Measurements from ENCODE around the gene SRRM3.

DNA sequence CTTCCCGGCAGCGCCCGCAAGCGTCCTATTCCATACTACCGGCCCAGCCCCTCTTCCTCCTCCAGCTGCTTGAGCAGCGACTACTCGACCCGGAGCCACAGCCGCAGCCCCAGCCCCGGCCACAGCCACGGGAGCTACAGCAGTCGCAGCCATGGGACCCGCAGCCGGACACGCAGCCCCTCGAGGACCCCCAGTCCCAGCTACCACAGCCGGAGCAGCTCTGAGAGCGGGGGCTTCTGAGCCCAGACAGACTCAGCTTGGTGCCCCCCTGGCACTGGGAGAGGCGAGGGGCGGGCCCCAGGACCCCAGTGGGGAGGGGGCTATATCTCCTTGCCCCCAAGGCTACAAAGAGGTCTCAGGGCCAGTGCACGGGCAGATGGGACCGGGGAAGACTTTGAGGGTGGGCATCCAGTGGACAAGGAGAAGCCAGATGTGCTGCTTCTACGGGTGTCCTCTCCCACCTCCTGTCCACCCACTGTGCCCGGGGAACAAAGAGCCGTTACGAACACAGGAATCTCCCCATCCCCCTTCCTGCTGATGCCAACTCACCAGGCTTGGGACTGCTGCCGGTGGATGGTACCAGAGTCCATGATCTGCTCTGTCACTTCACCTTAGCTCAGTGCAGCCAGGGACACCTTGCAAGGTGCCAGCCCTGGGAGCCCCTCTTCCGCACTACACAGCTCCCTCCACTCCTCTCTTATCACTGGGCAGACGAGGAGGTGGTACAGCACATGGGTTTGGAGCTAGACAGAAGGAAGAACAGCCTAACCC lies 84.1 kb downstream of the SRRM3 start:
- TF ChIP-seq FOXK2 (conservative IDR thresholded peaks at IDR 0.05 in 1 of 2, IDR thresholded peaks at IDR 0.05 in 1 of 2; ENCODE audit: low read depth in 2 of 2) (no peak), SP2 (IDR thresholded peaks at IDR 0.05; ENCODE audit: extremely low read depth, low read depth, low read length, poor library complexity, severe bottlenecking) (no peak), HIVEP1 (CRISPR knock-in tag; IDR thresholded peaks at IDR 0.05) (no peak), HNRNPLL (IDR thresholded peaks at IDR 0.05; ENCODE audit: low read depth, low read length, poor library complexity, severe bottlenecking) (no peak), ZNF253 (CRISPR knock-in tag; conservative IDR thresholded peaks at IDR 0.05) (no peak), EP300 (IDR thresholded peaks at IDR 0.05; ENCODE audit: low read length) (no peak), HNRNPUL1 (IDR thresholded peaks at IDR 0.05; ENCODE audit: low read length) (no peak), ZNF589 (CRISPR knock-in tag; IDR thresholded peaks at IDR 0.05; ENCODE audit: low read depth) (no peak), PRMT5 (CRISPR knock-in tag; IDR thresholded peaks at IDR 0.05) (no peak), ZNF583 (CRISPR knock-in tag; IDR thresholded peaks at IDR 0.05) (no peak)
- TF ChIP-seq, protein P1, sequence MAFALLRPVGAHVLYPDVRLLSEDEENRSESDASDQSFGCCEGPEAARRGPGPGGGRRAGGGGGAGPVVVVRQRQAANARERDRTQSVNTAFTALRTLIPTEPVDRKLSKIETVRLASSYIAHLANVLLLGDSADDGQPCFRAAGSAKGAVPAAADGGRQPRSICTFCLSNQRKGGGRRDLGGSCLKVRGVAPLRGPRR (CRISPR knock-in tag; IDR thresholded peaks at IDR 0.05) = no peak
- TF ChIP-seq, protein P2, sequence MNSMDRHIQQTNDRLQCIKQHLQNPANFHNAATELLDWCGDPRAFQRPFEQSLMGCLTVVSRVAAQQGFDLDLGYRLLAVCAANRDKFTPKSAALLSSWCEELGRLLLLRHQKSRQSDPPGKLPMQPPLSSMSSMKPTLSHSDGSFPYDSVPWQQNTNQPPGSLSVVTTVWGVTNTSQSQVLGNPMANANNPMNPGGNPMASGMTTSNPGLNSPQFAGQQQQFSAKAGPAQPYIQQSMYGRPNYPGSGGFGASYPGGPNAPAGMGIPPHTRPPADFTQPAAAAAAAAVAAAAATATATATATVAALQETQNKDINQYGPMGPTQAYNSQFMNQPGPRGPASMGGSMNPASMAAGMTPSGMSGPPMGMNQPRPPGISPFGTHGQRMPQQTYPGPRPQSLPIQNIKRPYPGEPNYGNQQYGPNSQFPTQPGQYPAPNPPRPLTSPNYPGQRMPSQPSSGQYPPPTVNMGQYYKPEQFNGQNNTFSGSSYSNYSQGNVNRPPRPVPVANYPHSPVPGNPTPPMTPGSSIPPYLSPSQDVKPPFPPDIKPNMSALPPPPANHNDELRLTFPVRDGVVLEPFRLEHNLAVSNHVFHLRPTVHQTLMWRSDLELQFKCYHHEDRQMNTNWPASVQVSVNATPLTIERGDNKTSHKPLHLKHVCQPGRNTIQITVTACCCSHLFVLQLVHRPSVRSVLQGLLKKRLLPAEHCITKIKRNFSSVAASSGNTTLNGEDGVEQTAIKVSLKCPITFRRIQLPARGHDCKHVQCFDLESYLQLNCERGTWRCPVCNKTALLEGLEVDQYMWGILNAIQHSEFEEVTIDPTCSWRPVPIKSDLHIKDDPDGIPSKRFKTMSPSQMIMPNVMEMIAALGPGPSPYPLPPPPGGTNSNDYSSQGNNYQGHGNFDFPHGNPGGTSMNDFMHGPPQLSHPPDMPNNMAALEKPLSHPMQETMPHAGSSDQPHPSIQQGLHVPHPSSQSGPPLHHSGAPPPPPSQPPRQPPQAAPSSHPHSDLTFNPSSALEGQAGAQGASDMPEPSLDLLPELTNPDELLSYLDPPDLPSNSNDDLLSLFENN (IDR thresholded peaks at IDR 0.05; ENCODE audit: low read depth in 2 of 2, low read length in 2 of 2) = no peak
- TF ChIP-seq, protein P3, sequence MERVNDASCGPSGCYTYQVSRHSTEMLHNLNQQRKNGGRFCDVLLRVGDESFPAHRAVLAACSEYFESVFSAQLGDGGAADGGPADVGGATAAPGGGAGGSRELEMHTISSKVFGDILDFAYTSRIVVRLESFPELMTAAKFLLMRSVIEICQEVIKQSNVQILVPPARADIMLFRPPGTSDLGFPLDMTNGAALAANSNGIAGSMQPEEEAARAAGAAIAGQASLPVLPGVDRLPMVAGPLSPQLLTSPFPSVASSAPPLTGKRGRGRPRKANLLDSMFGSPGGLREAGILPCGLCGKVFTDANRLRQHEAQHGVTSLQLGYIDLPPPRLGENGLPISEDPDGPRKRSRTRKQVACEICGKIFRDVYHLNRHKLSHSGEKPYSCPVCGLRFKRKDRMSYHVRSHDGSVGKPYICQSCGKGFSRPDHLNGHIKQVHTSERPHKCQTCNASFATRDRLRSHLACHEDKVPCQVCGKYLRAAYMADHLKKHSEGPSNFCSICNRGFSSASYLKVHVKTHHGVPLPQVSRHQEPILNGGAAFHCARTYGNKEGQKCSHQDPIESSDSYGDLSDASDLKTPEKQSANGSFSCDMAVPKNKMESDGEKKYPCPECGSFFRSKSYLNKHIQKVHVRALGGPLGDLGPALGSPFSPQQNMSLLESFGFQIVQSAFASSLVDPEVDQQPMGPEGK (CRISPR knock-in tag; IDR thresholded peaks at IDR 0.05; ENCODE audit: borderline replicate concordance) = no peak
- TF ChIP-seq, protein P4, sequence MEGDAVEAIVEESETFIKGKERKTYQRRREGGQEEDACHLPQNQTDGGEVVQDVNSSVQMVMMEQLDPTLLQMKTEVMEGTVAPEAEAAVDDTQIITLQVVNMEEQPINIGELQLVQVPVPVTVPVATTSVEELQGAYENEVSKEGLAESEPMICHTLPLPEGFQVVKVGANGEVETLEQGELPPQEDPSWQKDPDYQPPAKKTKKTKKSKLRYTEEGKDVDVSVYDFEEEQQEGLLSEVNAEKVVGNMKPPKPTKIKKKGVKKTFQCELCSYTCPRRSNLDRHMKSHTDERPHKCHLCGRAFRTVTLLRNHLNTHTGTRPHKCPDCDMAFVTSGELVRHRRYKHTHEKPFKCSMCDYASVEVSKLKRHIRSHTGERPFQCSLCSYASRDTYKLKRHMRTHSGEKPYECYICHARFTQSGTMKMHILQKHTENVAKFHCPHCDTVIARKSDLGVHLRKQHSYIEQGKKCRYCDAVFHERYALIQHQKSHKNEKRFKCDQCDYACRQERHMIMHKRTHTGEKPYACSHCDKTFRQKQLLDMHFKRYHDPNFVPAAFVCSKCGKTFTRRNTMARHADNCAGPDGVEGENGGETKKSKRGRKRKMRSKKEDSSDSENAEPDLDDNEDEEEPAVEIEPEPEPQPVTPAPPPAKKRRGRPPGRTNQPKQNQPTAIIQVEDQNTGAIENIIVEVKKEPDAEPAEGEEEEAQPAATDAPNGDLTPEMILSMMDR (IDR thresholded peaks at IDR 0.05 in 2 of 3, conservative IDR thresholded peaks at IDR 0.05 in 1 of 3; ENCODE audit: insufficient read depth in 2 of 3, low read depth in 1 of 3, low read length in 3 of 3) = no peak

All from K562 (cell line).